Measurements from ENCODE around the gene MST1. TPM values are rescaled to one million over a fixed set of nuclear protein-coding genes. Genes with fewer than 3 reads are reported as not detected.

The MST1 gene
- total and polyA plus RNA-seq, 9 of the 15 experiments (the other 6 are each of a cell fraction or from before 2014, with no cell fraction given), result 0.08 to 1.8 (median 0.40) TPM

DNA sequence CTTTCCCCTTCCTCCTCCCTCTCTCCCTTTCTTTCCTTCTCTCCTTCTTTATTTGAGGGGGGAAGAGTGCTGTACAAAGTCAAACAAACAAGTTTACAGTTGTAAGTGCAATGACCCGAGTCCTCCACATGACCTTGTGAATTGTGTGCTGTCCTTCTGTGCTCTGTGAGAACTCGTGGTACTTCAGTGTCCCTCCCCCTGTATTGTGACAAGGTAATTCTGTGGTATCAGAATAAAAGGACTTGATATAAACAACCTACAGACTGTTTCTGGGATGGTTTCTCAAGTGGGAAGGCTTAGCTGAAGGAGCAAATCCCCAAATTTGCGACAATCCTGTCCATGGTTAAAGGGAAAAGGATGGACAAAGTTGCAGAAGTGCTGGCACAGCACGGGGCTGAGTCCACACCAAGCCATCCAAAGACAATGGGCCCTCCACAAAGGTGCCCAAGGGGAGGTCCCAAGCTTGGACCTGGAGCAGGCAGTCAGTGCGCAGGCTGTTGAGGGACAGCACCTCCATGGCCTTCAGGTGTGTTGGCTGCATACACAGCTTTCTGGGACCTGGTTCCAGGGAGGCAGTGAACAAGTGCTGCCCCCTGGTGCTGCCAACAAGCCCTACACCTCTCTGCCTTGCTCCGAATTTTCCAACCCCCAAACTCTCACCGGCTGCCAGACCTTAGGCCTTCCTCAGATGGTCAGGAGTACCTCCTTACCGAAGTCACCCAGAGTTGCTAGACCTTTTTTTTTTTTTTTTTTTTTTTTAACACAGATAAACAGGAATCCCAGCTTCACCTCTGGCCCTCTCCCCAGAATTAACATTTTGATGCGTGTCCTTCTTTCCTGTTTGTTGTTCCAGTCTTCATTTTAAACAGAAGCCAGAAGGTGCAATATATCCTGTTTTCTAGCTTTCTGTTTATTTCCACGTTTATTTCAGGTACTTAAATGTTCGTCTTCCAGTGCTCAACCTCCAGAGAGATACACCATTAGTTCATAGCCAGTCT lies 17.7 kb downstream of the MST1 start (continued):
- TF ChIP-seq, protein P1, sequence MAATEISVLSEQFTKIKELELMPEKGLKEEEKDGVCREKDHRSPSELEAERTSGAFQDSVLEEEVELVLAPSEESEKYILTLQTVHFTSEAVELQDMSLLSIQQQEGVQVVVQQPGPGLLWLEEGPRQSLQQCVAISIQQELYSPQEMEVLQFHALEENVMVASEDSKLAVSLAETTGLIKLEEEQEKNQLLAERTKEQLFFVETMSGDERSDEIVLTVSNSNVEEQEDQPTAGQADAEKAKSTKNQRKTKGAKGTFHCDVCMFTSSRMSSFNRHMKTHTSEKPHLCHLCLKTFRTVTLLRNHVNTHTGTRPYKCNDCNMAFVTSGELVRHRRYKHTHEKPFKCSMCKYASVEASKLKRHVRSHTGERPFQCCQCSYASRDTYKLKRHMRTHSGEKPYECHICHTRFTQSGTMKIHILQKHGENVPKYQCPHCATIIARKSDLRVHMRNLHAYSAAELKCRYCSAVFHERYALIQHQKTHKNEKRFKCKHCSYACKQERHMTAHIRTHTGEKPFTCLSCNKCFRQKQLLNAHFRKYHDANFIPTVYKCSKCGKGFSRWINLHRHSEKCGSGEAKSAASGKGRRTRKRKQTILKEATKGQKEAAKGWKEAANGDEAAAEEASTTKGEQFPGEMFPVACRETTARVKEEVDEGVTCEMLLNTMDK (IDR thresholded peaks at IDR 0.05; ENCODE audit: borderline replicate concordance, insufficient read depth, low read depth, low read length, poor library complexity, severe bottlenecking), result peak; percentile 50
- TF ChIP-seq, protein P2, sequence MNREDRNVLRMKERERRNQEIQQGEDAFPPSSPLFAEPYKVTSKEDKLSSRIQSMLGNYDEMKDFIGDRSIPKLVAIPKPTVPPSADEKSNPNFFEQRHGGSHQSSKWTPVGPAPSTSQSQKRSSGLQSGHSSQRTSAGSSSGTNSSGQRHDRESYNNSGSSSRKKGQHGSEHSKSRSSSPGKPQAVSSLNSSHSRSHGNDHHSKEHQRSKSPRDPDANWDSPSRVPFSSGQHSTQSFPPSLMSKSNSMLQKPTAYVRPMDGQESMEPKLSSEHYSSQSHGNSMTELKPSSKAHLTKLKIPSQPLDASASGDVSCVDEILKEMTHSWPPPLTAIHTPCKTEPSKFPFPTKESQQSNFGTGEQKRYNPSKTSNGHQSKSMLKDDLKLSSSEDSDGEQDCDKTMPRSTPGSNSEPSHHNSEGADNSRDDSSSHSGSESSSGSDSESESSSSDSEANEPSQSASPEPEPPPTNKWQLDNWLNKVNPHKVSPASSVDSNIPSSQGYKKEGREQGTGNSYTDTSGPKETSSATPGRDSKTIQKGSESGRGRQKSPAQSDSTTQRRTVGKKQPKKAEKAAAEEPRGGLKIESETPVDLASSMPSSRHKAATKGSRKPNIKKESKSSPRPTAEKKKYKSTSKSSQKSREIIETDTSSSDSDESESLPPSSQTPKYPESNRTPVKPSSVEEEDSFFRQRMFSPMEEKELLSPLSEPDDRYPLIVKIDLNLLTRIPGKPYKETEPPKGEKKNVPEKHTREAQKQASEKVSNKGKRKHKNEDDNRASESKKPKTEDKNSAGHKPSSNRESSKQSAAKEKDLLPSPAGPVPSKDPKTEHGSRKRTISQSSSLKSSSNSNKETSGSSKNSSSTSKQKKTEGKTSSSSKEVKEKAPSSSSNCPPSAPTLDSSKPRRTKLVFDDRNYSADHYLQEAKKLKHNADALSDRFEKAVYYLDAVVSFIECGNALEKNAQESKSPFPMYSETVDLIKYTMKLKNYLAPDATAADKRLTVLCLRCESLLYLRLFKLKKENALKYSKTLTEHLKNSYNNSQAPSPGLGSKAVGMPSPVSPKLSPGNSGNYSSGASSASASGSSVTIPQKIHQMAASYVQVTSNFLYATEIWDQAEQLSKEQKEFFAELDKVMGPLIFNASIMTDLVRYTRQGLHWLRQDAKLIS (CRISPR knock-in tag; IDR thresholded peaks at IDR 0.05), result no peak
- TF ChIP-seq, protein P3, sequence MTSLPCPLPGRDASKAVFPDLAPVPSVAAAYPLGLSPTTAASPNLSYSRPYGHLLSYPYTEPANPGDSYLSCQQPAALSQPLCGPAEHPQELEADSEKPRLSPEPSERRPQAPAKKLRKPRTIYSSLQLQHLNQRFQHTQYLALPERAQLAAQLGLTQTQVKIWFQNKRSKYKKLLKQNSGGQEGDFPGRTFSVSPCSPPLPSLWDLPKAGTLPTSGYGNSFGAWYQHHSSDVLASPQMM (CRISPR knock-in tag; IDR thresholded peaks at IDR 0.05), result no peak
- TF ChIP-seq, protein P4, sequence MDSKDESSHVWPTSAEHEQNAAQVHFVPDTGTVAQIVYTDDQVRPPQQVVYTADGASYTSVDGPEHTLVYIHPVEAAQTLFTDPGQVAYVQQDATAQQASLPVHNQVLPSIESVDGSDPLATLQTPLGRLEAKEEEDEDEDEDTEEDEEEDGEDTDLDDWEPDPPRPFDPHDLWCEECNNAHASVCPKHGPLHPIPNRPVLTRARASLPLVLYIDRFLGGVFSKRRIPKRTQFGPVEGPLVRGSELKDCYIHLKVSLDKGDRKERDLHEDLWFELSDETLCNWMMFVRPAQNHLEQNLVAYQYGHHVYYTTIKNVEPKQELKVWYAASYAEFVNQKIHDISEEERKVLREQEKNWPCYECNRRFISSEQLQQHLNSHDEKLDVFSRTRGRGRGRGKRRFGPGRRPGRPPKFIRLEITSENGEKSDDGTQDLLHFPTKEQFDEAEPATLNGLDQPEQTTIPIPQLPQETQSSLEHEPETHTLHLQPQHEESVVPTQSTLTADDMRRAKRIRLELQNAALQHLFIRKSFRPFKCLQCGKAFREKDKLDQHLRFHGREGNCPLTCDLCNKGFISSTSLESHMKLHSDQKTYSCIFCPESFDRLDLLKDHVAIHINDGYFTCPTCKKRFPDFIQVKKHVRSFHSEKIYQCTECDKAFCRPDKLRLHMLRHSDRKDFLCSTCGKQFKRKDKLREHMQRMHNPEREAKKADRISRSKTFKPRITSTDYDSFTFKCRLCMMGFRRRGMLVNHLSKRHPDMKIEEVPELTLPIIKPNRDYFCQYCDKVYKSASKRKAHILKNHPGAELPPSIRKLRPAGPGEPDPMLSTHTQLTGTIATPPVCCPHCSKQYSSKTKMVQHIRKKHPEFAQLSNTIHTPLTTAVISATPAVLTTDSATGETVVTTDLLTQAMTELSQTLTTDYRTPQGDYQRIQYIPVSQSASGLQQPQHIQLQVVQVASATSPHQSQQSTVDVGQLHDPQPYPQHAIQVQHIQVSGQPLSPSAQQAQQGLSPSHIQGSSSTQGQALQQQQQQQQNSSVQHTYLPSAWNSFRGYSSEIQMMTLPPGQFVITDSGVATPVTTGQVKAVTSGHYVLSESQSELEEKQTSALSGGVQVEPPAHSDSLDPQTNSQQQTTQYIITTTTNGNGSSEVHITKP (IDR thresholded peaks at IDR 0.05; ENCODE audit: partially characterized antibody), result no peak
- TF ChIP-seq GABPA (tag; conservative IDR thresholded peaks at IDR 0.05; ENCODE audit: low read depth) (no peak), MAFG (tag; conservative IDR thresholded peaks at IDR 0.05) (no peak), E2F3 (CRISPR knock-in tag; IDR thresholded peaks at IDR 0.05) (no peak), ZSCAN29 (IDR thresholded peaks at IDR 0.05) (no peak)
- TF ChIP-seq, protein P5, sequence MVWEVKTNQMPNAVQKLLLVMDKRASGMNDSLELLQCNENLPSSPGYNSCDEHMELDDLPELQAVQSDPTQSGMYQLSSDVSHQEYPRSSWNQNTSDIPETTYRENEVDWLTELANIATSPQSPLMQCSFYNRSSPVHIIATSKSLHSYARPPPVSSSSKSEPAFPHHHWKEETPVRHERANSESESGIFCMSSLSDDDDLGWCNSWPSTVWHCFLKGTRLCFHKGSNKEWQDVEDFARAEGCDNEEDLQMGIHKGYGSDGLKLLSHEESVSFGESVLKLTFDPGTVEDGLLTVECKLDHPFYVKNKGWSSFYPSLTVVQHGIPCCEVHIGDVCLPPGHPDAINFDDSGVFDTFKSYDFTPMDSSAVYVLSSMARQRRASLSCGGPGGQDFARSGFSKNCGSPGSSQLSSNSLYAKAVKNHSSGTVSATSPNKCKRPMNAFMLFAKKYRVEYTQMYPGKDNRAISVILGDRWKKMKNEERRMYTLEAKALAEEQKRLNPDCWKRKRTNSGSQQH (CRISPR knock-in tag; IDR thresholded peaks at IDR 0.05), result no peak
- TF ChIP-seq, protein P6, sequence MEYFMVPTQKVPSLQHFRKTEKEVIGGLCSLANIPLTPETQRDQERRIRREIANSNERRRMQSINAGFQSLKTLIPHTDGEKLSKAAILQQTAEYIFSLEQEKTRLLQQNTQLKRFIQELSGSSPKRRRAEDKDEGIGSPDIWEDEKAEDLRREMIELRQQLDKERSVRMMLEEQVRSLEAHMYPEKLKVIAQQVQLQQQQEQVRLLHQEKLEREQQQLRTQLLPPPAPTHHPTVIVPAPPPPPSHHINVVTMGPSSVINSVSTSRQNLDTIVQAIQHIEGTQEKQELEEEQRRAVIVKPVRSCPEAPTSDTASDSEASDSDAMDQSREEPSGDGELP (CRISPR knock-in tag; IDR thresholded peaks at IDR 0.05; ENCODE audit: borderline replicate concordance), result peak; percentile 38; the same call in 1 of the 2 replicates
